ENCODE results near the gene AHI1. TPM values are rescaled to one million over a fixed set of nuclear protein-coding genes. Genes with fewer than 3 reads are reported as not detected.

The AHI1 gene
- total RNA-seq, 1 experiment from 2014 or later, result 18.8 TPM

- H3K27me3 Mint-ChIP-seq (ENCODE audit: low read depth), result no peaks in the 10 kb centered on the region
- H3K36me3 Mint-ChIP-seq, result peaks cover 82% of the 10 kb centered on the region
- POLR2A ChIA-PET, result interaction anchor here (0.6 kb wide), 1 partner anchor 292 kb away, joined by 3 read pairs; no protein-coding TSS in a partner anchor
- no peak for ATAC-seq
- H3K4me3 Mint-ChIP-seq, result no peak overlapping the region
- H3K27ac Mint-ChIP-seq, result no peak overlapping the region
- H3K4me1 Mint-ChIP-seq, result no peaks in the 10 kb centered on the region
- no peak for TF ChIP-seq ARID4B (CRISPR knock-in tag; IDR thresholded peaks at IDR 0.05; ENCODE audit: borderline replicate concordance)
- no peak for TF ChIP-seq ATF3 (CRISPR knock-in tag; conservative IDR thresholded peaks at IDR 0.05)
- TF ChIP-seq ZNF317 (CRISPR knock-in tag; IDR thresholded peaks at IDR 0.05; ENCODE audit: borderline replicate concordance, low read depth), result peak; percentile 85
- no peak for TF ChIP-seq ZNF532 (CRISPR knock-in tag; IDR thresholded peaks at IDR 0.05; ENCODE audit: borderline replicate concordance)
- TF ChIP-seq SP1 (CRISPR knock-in tag; conservative IDR thresholded peaks at IDR 0.05), result no peak
- TF ChIP-seq CDX4 (CRISPR knock-in tag; IDR thresholded peaks at IDR 0.05; ENCODE audit: borderline replicate concordance), result no peak
- no peak for TF ChIP-seq ZNF219 (CRISPR knock-in tag; IDR thresholded peaks at IDR 0.05; ENCODE audit: borderline replicate concordance)
- CTCF ChIA-PET, result no interaction called here
- peaks cover 67% of the 10 kb centered on the region for H3K9me3 Mint-ChIP-seq
- DNase-seq (ENCODE audit: low spot score), result no peak
Measured at GRCh38 chr6:135481783-135482369, 15.7 kb downstream of the AHI1 start.

GRCh38 chr6:135479601-135480000 lies 17.9 kb downstream of the AHI1 start:
- CTCF ChIA-PET, result no interaction called here
- POLR2A ChIA-PET, result no interaction called here
- DNase-seq (ENCODE audit: low spot score), result no peak
- ATAC-seq, result no peak
- no peaks in the 10 kb centered on the region for H3K27me3 Mint-ChIP-seq (ENCODE audit: low read depth)
- H3K27ac Mint-ChIP-seq, result no peak overlapping the region
- no peaks in the 10 kb centered on the region for H3K4me1 Mint-ChIP-seq
- no peak overlapping the region for H3K4me3 Mint-ChIP-seq
- TF ChIP-seq RELA (CRISPR knock-in tag; IDR thresholded peaks at IDR 0.05; ENCODE audit: borderline replicate concordance), result no peak
- TF ChIP-seq ATF1 (CRISPR knock-in tag; IDR thresholded peaks at IDR 0.05), result no peak
- TF ChIP-seq SMAD4 (CRISPR knock-in tag; IDR thresholded peaks at IDR 0.05), result no peak
- TF ChIP-seq SOX15 (CRISPR knock-in tag; IDR thresholded peaks at IDR 0.05), result no peak
- peaks cover 62% of the 10 kb centered on the region for H3K9me3 Mint-ChIP-seq
- H3K36me3 Mint-ChIP-seq, result peaks cover 70% of the 10 kb centered on the region

GRCh38 chr6:135478626-135479025 lies 18.9 kb downstream of the AHI1 start:
- no peak for DNase-seq (ENCODE audit: low spot score)
- Mint-ChIP-seq H3K4me3 (no peak overlapping the region), H3K27me3 (ENCODE audit: low read depth) (no peaks in the 10 kb centered on the region), H3K4me1 (no peaks in the 10 kb centered on the region), H3K27ac (no peak overlapping the region), H3K9me3 (peaks cover 53% of the 10 kb centered on the region), H3K36me3 (peaks cover 61% of the 10 kb centered on the region)
- ATAC-seq, result no peak
- POLR2A ChIA-PET, result no interaction called here
- CTCF ChIA-PET, result no interaction called here
- TF ChIP-seq ZBTB21 (CRISPR knock-in tag; IDR thresholded peaks at IDR 0.05; ENCODE audit: borderline replicate concordance), result no peak
- TF ChIP-seq ZMAT4 (CRISPR knock-in tag; IDR thresholded peaks at IDR 0.05), result no peak
- TF ChIP-seq NR3C1 (CRISPR knock-in tag; conservative IDR thresholded peaks at IDR 0.05; ENCODE audit: low read depth), result no peak
- no peak for TF ChIP-seq ZNF121 (CRISPR knock-in tag; IDR thresholded peaks at IDR 0.05)
- no peak for TF ChIP-seq IRF2 (CRISPR knock-in tag; IDR thresholded peaks at IDR 0.05; ENCODE audit: borderline replicate concordance, low read depth)
- no peak for TF ChIP-seq TEAD4 (CRISPR knock-in tag; IDR thresholded peaks at IDR 0.05)
- no peak for TF ChIP-seq CTCF (IDR thresholded peaks at IDR 0.05)
- no peak for TF ChIP-seq ATF1 (CRISPR knock-in tag; IDR thresholded peaks at IDR 0.05)
- no peak for TF ChIP-seq SOX15 (CRISPR knock-in tag; IDR thresholded peaks at IDR 0.05)
- TF ChIP-seq RELA (CRISPR knock-in tag; IDR thresholded peaks at IDR 0.05; ENCODE audit: borderline replicate concordance), result no peak
- TF ChIP-seq E2F5 (CRISPR knock-in tag; IDR thresholded peaks at IDR 0.05), result no peak

All from WTC11 (cell line).